Measurements from ENCODE around the gene ATP7A.

ATP7A gene

GRCh38 chrX:77975755-77976154 lies 65.3 kb downstream of the ATP7A start:
- H3K27me3 ChIP-seq, result no peaks in the 10 kb centered on the region
- no peak for TF ChIP-seq CTCF (IDR thresholded peaks at IDR 0.05)
- H3K36me3 ChIP-seq, result no peaks in the 10 kb centered on the region
- H3K4me3 ChIP-seq (ENCODE audit: low read depth in 1 of 2, low read length in 1 of 2), result no peak overlapping the region
- no peaks in the 10 kb centered on the region for H3K9me3 ChIP-seq
- no peak overlapping the region for H3K27ac ChIP-seq
- H3K4me1 ChIP-seq (ENCODE audit: control insufficient read depth in 1 of 2, insufficient read depth in 1 of 2, low read depth in 1 of 2, low read length in 1 of 2), result no peaks in the 10 kb centered on the region

- Histone ChIP-seq H3K4me3 (ENCODE audit: low read depth in 1 of 2, low read length in 1 of 2) (no peak overlapping the region), H3K9me3 (no peaks in the 10 kb centered on the region), H3K27ac (no peak overlapping the region), H3K4me1 (ENCODE audit: control insufficient read depth in 1 of 2, insufficient read depth in 1 of 2, low read depth in 1 of 2, low read length in 1 of 2) (no peaks in the 10 kb centered on the region), H3K36me3 (no peaks in the 10 kb centered on the region), H3K27me3 (no peaks in the 10 kb centered on the region)
- no peak for TF ChIP-seq CTCF (IDR thresholded peaks at IDR 0.05)
These were observed 66.6 kb downstream of the ATP7A start for GRCh38 chrX:77977095-77977494.

- H3K27ac ChIP-seq, result no peak overlapping the region
- H3K36me3 ChIP-seq, result no peaks in the 10 kb centered on the region
- H3K4me1 ChIP-seq (ENCODE audit: control insufficient read depth in 1 of 2, insufficient read depth in 1 of 2, low read depth in 1 of 2, low read length in 1 of 2), result no peaks in the 10 kb centered on the region
- H3K27me3 ChIP-seq, result no peaks in the 10 kb centered on the region
- H3K9me3 ChIP-seq, result no peaks in the 10 kb centered on the region
- no peak for TF ChIP-seq CTCF (IDR thresholded peaks at IDR 0.05)
- no peak overlapping the region for H3K4me3 ChIP-seq (ENCODE audit: low read depth in 1 of 2, low read length in 1 of 2)
These were observed 67.0 kb downstream of the ATP7A start for GRCh38 chrX:77977518-77977917.

- Histone ChIP-seq H3K9me3 (no peaks in the 10 kb centered on the region), H3K27ac (no peak overlapping the region), H3K27me3 (no peaks in the 10 kb centered on the region), H3K4me1 (ENCODE audit: control insufficient read depth in 1 of 2, insufficient read depth in 1 of 2, low read depth in 1 of 2, low read length in 1 of 2) (no peaks in the 10 kb centered on the region), H3K4me3 (ENCODE audit: low read depth in 1 of 2, low read length in 1 of 2) (no peak overlapping the region), H3K36me3 (no peaks in the 10 kb centered on the region)
- no peak for TF ChIP-seq CTCF (IDR thresholded peaks at IDR 0.05)
These were observed 69.4 kb downstream of the ATP7A start for GRCh38 chrX:77979870-77980269.

GRCh38 chrX:78011846-78012245 lies 101.4 kb downstream of the ATP7A start:
- Histone ChIP-seq H3K4me1 (ENCODE audit: control insufficient read depth in 1 of 2, insufficient read depth in 1 of 2, low read depth in 1 of 2, low read length in 1 of 2) (no peaks in the 10 kb centered on the region), H3K27me3 (no peaks in the 10 kb centered on the region), H3K36me3 (peaks cover 14% of the 10 kb centered on the region), H3K9me3 (no peaks in the 10 kb centered on the region), H3K27ac (no peak overlapping the region), H3K4me3 (ENCODE audit: low read depth in 1 of 2, low read length in 1 of 2) (no peak overlapping the region)
- TF ChIP-seq CTCF (IDR thresholded peaks at IDR 0.05), result no peak
